ENCODE measurements around the gene STAT6.
A peak's percentile ranks its signal among the peaks of the same experiment; 100 is the strongest.
"Not testable (repeated sequence)": the region's sequence is repeated elsewhere in the genome, so short reads cannot be mapped to it uniquely, and the experiment has no call there.

Gene STAT6

DNA sequence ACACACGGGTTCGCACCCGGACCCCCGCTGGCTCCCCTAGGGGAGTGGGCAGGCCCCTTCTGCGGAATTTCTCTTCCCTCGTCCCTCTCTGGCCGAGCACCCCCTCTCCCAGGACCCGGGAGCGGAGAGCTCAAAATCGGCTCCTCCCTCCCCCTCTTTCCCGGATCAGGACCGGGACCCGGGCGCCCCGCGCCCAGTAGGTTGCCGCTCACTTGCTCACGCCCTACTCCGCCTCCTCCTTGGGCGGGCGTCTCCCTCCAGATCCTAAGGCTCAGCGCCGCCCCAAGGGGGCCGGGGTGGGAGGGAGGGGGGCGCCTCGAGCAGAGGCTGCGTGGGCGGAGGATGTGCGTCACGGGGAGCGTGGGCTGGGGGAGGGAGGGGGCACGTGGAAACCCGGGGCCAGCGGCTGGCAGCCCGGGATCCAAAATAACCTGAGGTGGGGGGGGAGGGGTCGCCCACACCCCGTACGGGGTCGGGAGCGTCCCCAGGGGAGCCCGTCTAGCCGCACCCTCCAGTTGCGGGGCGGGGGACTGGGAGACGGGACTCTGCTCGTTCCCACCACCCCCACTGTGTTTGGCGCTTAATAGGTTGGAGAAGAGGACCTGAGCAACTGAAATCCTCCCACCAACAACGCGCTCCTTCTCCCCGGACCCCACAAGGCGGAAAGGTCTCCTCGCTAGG, 24.0 kb downstream of the STAT6 start:
- no peak for FAIRE-seq

DNA sequence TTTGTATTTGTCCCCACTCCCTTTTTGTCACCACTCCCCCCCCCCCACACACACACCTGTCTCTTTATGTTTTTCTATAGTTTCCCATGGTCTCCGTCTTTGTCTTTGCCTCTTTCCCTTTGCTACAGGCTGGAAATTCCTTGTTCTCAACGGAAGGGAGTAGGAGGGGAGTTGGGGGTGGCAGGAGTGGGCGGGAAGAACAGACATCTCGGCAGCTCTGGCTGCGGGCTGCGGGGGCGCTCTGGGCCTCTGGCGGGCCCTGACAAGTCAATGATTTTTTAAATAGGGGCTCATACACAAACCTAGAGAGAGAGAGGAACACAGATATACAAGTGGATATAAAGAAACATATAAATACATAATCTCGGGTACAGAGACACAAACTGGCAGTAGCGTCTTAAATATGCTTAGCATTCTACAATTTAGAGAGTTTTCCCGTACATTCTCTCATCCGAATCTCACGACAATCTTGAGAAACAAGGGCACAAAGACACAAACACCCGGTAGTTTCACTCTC, 24.6 kb downstream of the STAT6 start:
- no peak for FAIRE-seq

DNA sequence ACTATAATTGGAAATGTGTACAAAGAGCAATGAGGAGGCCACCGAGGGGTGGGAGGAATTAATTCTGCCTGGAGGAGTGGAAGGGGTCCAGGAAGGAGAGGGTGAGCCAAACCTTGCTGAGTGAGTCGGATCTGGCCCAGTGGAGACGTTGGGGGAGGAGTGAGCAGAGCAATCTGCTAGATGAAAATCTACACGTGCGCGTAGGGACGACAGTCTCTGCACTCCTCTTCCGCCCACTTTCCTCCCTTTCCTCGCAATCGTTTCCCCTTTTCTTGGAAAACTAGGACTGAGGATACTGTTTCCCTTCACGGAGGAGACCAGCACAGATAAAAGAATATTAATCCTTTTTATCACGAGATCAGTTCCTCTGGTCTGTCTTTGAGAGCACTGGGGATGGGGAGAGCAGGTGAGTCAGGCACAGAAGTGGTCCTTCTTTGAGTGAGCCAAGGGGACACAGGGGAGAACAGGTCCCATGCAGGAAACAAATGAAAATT, 25.1 kb downstream of the STAT6 start:
- FAIRE-seq: no peak

DNA sequence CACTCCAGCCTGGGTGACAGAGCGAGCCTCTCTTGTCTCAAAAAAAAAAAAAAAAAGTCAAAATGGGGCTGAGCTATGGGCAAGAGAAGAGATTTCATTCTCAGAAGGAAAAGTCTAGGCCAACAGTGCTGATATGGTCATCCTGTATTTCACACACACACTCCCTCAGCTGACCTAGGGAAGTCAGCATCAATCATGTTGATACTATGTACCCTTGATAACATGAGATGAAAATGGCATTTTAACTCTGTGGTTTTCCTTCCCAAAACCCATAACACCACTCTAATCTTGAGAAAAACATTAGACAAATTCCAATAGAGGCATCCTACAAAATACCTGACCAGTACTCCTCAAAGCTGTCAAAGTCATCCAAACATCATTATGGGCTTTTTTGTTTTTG, 30.3 kb downstream of the STAT6 start:
- FAIRE-seq: no peak

DNA sequence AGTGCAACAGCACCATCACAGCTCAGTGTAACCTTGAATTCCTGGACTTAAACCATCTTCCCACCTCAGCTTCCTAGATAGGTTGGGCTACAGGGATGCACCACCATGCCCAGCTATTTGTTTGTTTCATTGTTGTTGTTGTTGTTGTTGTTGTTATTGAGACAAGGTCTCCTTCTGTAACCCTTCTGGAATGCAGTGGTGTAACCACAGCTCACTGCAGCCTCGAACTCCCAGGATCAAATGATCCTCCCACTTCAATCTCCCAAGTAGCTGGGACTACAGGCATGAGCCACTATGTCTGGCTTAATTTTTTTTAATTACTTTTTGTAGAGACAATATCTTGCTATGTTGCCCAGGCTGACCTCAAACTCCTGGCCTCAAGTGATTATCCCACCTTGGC, 31.3 kb downstream of the STAT6 start:
- FAIRE-seq: no peak

DNA sequence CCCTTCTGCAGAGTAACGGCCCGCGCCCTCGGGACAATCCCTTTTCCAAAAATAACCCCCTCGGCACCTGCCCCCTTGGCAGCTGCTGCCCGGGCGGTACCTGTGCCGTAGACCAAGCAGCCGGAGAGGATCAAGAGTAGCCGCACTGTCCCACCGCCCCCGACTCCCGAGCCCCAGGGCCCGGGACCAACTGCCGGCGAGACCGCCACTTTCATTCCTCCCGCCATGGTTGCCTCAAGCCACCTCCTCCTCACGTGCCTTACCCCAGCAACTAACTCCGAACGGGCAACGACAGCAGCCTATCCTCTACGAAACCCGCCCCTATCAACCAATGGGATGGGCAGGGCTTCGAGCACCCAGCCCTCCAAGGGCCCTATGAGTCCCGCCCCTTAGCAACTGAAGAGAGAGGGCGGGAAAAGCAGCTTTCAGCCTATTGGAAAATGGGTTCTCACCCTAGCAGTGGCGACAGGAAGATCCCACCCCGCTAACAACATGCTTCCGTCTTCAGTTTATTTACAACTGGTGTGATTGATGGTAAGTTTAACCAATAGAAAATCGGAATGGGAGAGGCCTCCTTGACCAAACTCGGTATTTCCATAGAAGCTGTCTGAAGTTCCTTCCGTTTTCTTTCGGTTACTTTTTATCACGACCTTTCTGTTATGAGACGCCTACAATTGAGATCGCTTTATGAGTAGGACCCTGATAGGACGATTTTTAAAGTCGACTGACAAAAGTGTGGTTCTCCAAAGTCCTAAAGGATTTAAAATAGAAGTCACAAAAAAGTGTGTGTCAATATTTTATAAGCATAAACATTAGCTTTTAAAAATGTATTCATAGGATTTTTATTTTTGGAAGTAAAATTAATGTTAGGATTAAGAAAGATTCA, 32.4 kb downstream of the STAT6 start, which contains the start of gene NEMP1:
Gene NEMP1 (minus strand): TSS at position 273 of the 886 bp plus-strand sequence. CDS start 46 bp downstream, at position 227.
- FAIRE-seq: peak; percentile 99

DNA sequence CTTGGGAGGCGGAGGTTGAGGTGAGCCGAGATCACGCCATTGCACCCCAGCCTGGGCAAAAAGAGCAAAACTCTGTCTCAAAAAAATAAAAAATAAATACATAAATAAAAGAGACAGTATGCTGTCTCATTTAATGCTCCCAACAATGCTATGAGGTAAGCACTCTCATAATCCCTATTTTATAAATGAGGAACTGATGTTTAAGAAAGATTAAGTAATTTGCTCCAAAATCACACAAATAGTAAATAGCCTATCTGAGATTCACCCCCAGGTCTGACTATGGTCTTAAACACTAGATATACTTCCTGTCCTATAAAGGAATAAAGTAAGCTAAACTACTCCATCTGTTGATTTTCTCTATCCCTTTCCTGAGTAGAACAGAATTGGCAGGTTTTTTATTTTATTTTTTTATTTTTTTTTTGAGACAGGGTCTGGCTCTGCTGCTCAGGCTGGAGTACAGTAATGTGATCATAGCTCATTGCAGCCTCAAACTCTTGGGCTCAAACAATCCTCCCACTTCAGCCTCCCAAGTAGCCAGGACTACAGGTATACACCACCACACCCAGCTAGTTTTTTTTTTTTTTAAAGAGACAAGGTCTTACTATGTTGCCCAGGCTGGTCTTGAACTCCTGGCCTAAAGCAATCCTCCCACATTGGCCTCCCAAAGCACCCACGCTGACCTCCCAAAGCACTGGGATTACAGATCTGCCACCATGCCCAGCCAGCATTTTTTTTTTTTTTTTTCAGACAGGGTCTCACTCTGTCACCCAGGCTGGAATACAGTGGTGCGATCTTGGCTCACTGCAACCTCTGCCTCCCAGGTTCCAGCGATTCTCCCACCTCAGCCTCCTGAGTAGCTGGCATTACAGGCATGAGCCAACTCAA, 37.4 kb downstream of the STAT6 start:
- not testable (repeated sequence) for FAIRE-seq

DNA sequence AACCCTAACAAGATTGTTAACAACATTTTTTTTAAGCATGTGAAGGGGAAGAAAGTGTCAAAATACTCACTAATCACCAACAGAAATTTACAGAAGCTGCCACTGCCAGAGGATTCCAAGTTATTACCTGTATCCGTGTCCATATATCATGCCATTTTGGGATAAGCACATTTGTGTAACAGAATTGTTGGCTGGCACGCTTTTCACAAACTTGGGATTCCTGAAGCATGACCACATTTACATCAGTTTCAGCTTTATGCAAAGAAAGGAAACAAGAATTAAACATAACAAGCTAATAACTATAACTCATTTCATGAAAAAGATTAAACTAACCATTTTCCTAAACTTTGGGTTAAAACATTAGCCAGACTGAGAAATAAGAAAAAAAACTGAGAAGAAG, 38.5 kb downstream of the STAT6 start:
- no peak for FAIRE-seq

DNA sequence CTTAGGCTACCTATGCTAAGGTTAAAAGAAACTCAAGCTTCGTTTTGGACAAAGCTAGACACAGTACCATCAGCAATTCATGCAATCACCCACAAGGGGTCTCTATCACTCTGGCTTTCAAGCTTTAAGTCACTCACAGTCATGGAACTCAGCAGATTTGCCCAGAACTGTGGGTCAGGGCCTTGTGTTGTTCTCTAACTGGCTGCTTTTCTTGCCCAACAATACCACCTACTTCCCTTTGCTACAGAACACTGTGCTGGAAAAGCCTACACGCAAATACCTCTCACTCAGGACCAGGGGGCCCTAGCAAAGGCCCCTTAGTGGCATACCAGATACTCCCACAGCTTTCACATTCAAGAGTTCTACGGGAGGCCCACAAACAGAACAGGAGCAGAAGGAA, 41.6 kb downstream of the STAT6 start:
- FAIRE-seq: peak; percentile 63

DNA sequence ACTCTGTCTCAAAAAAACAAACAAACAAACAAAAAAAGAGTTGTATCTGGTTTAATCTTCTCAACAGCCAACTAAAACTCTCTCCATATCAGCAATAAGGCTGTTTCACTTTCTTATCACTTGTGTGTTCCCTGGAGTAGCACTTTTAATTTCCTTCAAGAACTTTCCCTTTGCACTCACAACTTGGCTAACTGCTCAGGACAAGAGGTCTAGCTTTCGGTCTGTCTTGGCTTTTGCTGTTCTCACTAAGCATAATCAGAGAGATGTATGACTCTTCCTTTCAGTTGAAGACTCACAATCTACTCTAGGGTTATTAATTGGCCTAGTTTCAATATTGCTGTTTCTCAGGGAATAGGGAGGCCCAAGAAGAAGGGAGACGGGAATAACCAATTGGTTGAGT, 44.9 kb downstream of the STAT6 start:
- FAIRE-seq: no peak

DNA sequence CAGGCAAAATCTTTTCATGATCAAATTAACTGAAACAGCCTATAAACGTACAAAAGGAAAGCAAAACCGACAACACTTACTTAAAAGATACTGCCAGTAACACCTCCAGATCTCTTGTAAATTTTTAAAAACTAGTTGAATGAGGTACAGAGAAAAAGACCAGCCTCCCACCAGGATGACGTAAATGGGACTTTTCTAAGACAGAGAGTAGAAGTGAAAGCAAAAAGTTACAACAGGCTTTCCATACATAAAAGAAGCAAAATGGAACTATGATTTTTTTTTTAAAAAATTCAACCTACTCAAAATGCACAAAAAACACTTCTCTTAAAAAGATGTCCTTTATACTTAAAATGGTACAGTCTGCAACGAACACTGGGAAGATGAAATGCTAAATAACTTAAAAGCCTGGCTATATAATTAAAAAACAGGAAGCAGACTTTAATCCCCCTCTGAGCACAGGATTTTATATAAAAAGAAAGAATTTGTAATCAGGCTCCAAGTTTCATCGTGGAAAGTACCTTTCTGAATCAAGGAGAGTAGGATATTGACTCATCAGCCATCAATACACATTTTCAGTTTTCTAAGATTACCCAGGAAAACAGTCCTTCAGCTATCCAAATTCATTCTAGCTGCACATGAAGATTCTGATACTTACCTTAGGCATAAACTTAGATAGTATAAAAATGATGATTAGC, 47.0 kb downstream of the STAT6 start:
- no peak for FAIRE-seq

DNA sequence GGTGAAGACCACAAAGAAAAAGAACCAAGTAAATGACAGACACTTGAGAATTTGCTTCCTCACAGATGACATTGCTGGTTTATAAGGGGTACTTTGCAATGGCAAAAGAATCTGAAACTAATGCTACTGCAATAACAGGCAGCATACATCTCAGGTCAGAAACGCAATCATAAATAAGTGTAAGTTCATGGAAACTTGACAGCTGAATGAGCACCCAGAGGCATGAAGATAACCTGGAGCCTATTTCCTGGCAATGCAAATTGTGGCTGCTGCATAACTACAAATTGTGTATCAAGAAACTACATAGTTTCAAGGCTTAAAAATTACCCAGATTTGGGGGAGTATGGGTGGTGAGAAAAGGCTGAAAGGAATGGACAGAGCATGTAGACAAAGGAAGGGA, 52.7 kb downstream of the STAT6 start:
- FAIRE-seq: no peak

DNA sequence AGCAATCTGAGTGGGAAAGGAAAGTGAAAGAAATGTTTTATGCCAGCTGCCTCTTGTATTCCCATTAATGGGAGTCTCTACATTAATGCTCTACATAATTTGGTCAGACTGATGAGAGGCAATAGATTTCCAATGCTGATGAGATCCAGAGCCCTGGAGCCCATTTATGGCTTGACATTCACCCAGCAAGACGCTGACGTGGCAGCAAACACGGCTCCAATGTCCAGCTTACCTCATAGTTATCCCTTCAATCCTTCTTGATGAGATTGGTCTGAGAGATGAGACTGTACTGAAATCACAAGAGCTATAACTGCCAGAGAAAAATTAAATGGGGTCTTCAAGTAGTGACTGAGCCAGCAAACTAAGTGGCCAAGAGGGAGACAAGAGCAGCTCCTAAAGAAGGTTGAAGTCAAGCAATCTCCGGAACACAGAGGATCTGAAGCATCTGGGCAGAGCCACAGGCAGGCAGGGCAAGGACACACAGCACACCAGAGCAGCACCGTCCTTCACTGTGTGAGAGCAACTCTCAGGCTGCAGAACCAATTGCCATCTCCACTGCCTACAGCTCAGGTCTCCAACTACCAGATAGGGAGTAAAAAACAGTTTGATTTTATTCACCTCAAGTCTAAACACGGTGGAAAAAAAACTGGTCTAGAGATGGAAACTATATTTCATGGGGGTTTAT, 54.0 kb downstream of the STAT6 start:
- FAIRE-seq: no peak

DNA sequence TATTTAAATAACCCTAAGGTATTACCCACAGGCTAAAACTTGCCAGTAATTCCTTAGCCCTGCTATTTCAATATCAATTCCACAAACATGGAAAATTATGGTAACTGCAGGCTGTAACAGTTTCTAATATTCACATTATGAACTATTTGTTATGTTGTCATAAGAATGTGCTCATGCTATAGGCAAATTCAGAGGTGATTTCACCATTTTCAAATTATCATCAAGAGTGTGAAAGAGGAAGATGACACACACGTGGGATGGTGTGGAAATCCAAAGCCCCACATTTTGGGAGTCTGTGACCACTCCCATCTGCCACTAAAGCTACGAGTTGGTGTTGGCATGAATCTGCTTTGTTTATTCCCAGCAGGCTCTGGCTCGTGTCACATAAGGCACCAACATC, 55.3 kb downstream of the STAT6 start:
- FAIRE-seq: no peak

DNA sequence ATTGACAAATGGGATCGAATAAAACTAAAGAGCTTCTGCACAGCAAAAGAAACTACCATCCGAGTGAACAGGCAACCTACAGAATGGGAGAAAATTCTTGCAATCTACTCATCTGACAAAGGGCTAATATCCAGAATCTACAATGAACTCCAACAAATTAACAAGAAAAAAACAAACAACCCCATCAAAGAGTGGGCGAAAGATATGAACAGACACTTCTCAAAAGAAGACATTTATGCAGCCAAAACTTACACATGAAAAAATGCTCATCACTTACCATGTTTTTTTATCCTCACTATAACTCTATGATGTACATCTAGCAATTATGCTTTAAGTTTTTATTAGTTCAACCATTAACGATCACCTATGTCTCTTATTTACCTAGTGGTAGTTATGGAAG, 57.3 kb downstream of the STAT6 start:
- FAIRE-seq: not testable (repeated sequence)

DNA sequence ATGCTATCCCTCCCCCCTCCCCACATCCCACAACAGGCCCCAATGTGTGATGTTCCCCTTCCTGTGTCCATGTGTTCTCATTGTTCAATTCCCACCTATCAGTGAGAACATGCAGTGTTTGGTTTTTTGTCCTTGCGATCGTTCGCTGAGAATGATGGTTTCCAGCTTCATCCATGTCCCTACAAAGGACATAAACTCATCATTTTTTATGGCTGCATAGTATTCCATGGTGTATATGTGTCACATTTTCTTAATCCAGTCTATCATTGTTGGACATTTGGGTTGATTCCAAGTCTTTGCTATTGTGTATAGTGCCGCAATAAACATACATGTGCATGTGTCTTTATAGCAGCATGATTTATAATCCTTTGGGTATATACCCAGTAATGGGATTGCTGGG, 58.0 kb downstream of the STAT6 start:
- not testable (repeated sequence) for FAIRE-seq

DNA sequence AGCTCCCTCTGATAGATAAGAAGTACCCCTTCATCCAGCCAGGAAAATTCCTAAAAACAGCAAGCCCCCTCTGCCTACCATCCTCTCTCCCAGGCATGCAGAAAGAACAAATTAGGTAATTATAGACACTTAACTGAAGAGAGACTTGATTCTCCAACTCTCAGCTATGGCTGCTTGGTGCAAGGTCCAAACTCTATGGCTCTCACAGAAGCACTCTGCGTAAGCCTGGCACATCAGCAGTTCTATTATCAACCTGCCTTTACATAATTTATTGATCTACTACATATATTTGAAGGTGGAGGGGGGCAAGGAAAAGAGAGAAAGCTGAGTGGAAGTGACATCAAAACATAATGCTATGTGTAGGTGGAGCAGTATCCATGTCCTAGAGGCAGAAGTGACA, 60.2 kb downstream of the STAT6 start:
- FAIRE-seq: no peak

DNA sequence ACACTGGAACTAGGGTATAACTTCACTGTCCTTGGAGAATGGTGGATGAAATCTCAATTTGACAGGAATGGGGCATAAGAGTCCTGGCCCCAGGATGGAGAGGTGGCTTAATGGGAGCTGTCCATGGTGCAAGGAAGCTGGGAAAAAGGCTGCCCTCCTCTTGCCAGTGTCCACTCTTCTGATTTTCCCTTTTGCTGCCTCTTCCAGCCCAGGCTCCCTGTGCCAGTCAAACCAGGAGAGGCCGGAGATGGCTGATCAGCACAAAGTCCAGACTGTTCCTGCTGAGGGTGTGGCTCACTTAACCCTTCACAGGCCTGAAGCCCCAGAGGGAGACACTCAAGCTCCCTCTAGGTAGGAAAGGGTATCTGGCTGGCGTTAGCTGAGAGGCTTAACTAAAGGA, 61.3 kb downstream of the STAT6 start, which contains the start of gene MYO1A:
Gene MYO1A (minus strand): TSS at position 240 of the 400 bp plus-strand sequence. CDS start 1,806 bp downstream, outside the sequence.
- FAIRE-seq: no peak

DNA sequence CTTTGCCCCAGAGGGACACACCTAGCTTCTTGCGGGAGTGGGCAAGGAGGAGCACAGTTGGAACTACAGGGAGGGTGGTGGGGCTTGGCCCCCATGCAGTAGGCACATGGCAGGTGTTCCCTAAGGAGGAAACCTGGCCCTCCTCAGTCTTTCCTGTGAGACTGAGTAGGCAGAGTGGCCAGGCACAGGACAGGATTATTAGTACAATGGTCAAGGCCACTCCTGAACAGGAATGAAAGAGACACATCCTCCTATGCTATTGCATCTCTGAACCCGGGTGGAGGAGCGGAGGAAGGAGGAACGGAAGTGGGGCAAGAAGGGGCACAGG, 62.1 kb downstream of the STAT6 start:
- FAIRE-seq: no peak

DNA sequence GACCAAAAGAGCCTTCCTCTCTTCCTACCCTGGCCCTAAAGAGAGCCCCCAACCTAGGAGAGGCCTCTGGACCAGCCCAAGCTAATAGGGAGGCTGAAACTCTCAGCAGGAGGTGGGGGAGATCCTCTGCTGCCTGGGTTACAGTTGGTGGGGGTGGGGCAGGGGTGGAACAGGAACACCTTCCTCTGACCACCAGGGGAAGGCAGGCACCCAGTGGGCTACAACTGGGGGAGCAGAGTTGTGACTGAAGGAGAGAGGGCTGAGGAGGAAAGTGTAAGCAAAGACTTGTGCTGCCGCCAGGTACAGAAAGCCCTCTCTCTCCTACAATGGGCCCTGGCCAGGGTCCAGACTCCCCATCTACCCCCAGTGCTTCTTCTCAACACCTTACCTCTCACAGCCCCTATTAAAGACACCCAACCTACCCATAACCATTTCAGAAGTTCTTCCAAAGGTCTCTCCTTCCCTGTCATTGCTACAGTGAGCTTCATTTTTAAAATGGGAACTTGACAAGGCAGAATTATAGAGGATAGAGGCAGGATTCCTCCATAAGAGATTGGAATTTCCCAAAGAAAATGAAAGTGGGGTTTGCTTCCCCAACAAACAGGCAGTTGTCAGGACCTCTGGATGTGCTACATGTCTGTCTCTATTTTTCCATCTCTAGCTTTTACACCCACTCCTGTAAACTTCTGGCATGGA, 62.6 kb downstream of the STAT6 start:
- no peak for FAIRE-seq

DNA sequence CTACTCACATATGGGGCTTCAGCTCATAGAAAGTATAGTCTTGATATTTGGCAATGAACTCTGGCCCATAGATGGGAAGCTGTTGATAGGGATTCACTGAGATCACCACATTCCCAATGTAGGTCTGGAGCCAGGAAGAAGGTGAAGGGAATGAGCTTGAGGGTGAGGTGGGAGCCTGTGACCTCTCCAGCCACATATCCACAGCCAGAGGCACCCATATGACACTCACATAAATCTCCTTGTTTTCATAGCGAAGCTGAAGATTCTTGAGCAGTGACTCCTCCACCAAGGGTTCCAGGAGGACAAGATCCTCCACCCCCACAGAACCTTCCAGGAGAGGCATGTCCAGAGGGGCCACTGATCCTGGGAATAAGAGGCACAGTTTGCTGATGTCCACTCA, 63.2 kb downstream of the STAT6 start:
- FAIRE-seq: no peak
